Uterus (tissue), 2 donors: ENCODE results near the gene GALNT12.

ENCODE experiments used
- CTCF ChIP-seq, 4 experiments: fragments of 200-600 bp in 2 of 4; fragments of 450-650 bp in 2 of 4; sonication (generic) in 2 of 4; IDR thresholded peaks; one replicate each; pipeline ENCODE4 v1.5.1; 2016 to 2019; ENCODE audit warnings: antibody characterized with exemption in 4 of 4, mild to moderate bottlenecking in 2 of 4, moderate library complexity in 1 of 4
- POLR2A ChIP-seq, 2 donors: fragments of 450-650 bp; IDR thresholded peaks; one replicate each; pipeline ENCODE4 v1.6.1; 2016; ENCODE audit warnings: antibody characterized with exemption in 2 of 2, mild to moderate bottlenecking in 1 of 2, moderate library complexity in 1 of 2

- TF ChIP-seq POLR2A (IDR thresholded peaks at IDR 0.05) (no peak), CTCF (IDR thresholded peaks at IDR 0.05) (no peak)
Observed at GRCh38 chr9:98854266-98854665, 46.8 kb downstream of the GALNT12 start.
